ENCODE measurements around the gene MYO7B. TPM values are rescaled to one million over a fixed set of nuclear protein-coding genes. Genes with fewer than 3 reads are reported as not detected.

MYO7B gene
- total and polyA plus RNA-seq, 9 of the 15 experiments (the other 6 are each of a cell fraction or from before 2014, with no cell fraction given) = 0.08 TPM; not detected in 8

- TF ChIP-seq MGA (IDR thresholded peaks at IDR 0.05) (no peak; the same call in 1 of the 2 replicates), MAFF (IDR thresholded peaks at IDR 0.05; ENCODE audit: low read length) (no peak), EZH2 (IDR thresholded peaks at IDR 0.05; ENCODE audit: borderline replicate concordance, low read depth, low read length) (no peak), SMARCA4 (IDR thresholded peaks at IDR 0.05) (no peak)
Measured at GRCh38 chr2:127638361-127639110, 103.1 kb downstream of the MYO7B start (continued).

Data from K562 (cell line).